ENCODE results near the gene ATG2B.

ATG2B gene

GRCh38 chr14:96362965-96363750 lies at the start of gene ATG2B, which contains the start of gene GSKIP:
Gene ATG2B, minus strand, starts transcription at chr14:96363341. Its CDS starts 365 bp downstream, at chr14:96362976.
Gene GSKIP, plus strand, starts transcription at chr14:96363526. Its CDS starts 18,722 bp downstream, at chr14:96382248.
- peak; percentile 98 for DNase-seq (ENCODE audit: low spot score)

- no peak for DNase-seq (ENCODE audit: low spot score)
Measured at GRCh38 chr14:96410119-96410518, 47.0 kb upstream of the ATG2B start.

- DNase-seq (ENCODE audit: low spot score), result no peak
Measured at GRCh38 chr14:96409701-96410100, 46.6 kb upstream of the ATG2B start.

GRCh38 chr14:96408608-96409007 lies 45.5 kb upstream of the ATG2B start:
- DNase-seq (ENCODE audit: low spot score), result no peak

- no peak for DNase-seq (ENCODE audit: low spot score)
Measured at GRCh38 chr14:96407935-96408570, 44.9 kb upstream of the ATG2B start.

- no peak for DNase-seq (ENCODE audit: low spot score)
Measured at GRCh38 chr14:96405677-96406076, 42.5 kb upstream of the ATG2B start.

- no peak for DNase-seq (ENCODE audit: low spot score)
Measured at GRCh38 chr14:96403409-96403808, 40.3 kb upstream of the ATG2B start.

GRCh38 chr14:96400495-96400894 lies 37.4 kb upstream of the ATG2B start:
- no peak for DNase-seq (ENCODE audit: low spot score)

GRCh38 chr14:96399405-96399804 lies 36.3 kb upstream of the ATG2B start:
- no peak for DNase-seq (ENCODE audit: low spot score)

- no peak for DNase-seq (ENCODE audit: low spot score)
Measured at GRCh38 chr14:96398921-96399320, 35.8 kb upstream of the ATG2B start.

GRCh38 chr14:96398432-96398831 lies 35.3 kb upstream of the ATG2B start:
- no peak for DNase-seq (ENCODE audit: low spot score)

- DNase-seq (ENCODE audit: low spot score), result no peak
Measured at GRCh38 chr14:96394047-96394815, 31.1 kb upstream of the ATG2B start.

GRCh38 chr14:96393071-96393691 lies 30.0 kb upstream of the ATG2B start:
- no peak for DNase-seq (ENCODE audit: low spot score)

GRCh38 chr14:96391293-96392118 lies 28.4 kb upstream of the ATG2B start:
- DNase-seq (ENCODE audit: low spot score), result peak; percentile 100

GRCh38 chr14:96390965-96391292 lies 27.8 kb upstream of the ATG2B start:
- no peak for DNase-seq (ENCODE audit: low spot score)

GRCh38 chr14:96385385-96385784 lies 22.2 kb upstream of the ATG2B start:
- DNase-seq (ENCODE audit: low spot score), result no peak

GRCh38 chr14:96384740-96385139 lies 21.6 kb upstream of the ATG2B start:
- DNase-seq (ENCODE audit: low spot score), result no peak

GRCh38 chr14:96384053-96384452 lies 20.9 kb upstream of the ATG2B start:
- DNase-seq (ENCODE audit: low spot score), result no peak

- no peak for DNase-seq (ENCODE audit: low spot score)
Measured at GRCh38 chr14:96383445-96383844, 20.3 kb upstream of the ATG2B start.

- DNase-seq (ENCODE audit: low spot score), result no peak
Measured at GRCh38 chr14:96380735-96381134, 17.6 kb upstream of the ATG2B start.

GRCh38 chr14:96376093-96376492 lies 13.0 kb upstream of the ATG2B start:
- DNase-seq (ENCODE audit: low spot score), result no peak

GRCh38 chr14:96373538-96373937 lies 10.4 kb upstream of the ATG2B start:
- no peak for DNase-seq (ENCODE audit: low spot score)
